ENCODE measurements around the gene FAM228A. TPM values are rescaled to one million over a fixed set of nuclear protein-coding genes. Genes with fewer than 3 reads are reported as not detected.

Gene FAM228A
- total RNA-seq, 2 experiments from 2014 or later, result 0.25 to 0.46 TPM

DNA sequence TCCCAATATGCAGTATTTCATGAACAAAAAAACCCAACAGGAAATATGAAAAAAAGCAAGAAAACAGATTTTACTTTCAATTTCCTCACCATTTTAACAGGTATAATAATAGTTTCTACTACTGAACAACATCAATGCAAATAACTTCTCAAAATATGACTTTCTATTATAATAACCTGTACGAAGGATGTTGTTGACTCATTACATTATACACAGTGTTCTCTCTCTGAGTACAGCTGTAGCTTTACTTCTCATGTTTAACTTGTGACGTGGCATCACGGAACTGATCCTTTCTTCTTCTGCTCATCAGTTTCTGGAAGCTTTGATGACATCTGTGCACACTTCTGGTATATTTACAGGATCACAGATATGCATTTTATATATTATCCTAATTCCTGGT is 40.0 kb downstream of the FAM228A start:
- TF ChIP-seq EZH2phosphoT487 (IDR thresholded peaks at IDR 0.05; ENCODE audit: borderline replicate concordance, low read depth, low read length) (no peak), CTCF (conservative IDR thresholded peaks at IDR 0.05; ENCODE audit: low read length) (no peak)
- Histone ChIP-seq H4K20me1 (ENCODE audit: insufficient read depth, low read length) (no peaks in the 10 kb centered on the region), H3K27ac (ENCODE audit: low read depth, low read length, poor library complexity, severe bottlenecking) (no peak overlapping the region), H3K4me3 (ENCODE audit: low read depth, low read length, poor library complexity, severe bottlenecking) (peak overlapping the region; percentile 7), H2AFZ (ENCODE audit: low read length) (peak overlapping the region; percentile 27; the same call in 1 of the 2 replicates), H3K9me3 (ENCODE audit: low read length) (no peaks in the 10 kb centered on the region), H3K4me2 (ENCODE audit: low read length) (peak overlapping the region; percentile 42), H3K36me3 (ENCODE audit: insufficient read depth, low read length) (peaks cover 9% of the 10 kb centered on the region), H3K9me2 (ENCODE audit: insufficient read depth, low read length) (no peaks in the 10 kb centered on the region), H3K4me1 (ENCODE audit: insufficient read depth, low read length, poor library complexity, severe bottlenecking) (peaks cover 22% of the 10 kb centered on the region), H3K79me2 (ENCODE audit: insufficient read depth, low read depth, low read length) (no peaks in the 10 kb centered on the region)
- CTCF ChIA-PET (ENCODE audit: unreplicated experiment), result no interaction called here
- DNase-seq (ENCODE audit: low spot score), result peak; percentile 57
- BruUV-seq (replicated peaks), result TSS peak; percentile 50
- intact Hi-C loops (cut with micrococcal nuclease; ENCODE audit: unreplicated experiment), result no loop called here
- POLR2A ChIA-PET, result interaction anchor here (0.5 to 2.1 kb wide), 6 partner anchors 8 to 146 kb away, joined by 3 to 10 read pairs (median 4); partner anchors contain the start of gene ITSN2

DNA sequence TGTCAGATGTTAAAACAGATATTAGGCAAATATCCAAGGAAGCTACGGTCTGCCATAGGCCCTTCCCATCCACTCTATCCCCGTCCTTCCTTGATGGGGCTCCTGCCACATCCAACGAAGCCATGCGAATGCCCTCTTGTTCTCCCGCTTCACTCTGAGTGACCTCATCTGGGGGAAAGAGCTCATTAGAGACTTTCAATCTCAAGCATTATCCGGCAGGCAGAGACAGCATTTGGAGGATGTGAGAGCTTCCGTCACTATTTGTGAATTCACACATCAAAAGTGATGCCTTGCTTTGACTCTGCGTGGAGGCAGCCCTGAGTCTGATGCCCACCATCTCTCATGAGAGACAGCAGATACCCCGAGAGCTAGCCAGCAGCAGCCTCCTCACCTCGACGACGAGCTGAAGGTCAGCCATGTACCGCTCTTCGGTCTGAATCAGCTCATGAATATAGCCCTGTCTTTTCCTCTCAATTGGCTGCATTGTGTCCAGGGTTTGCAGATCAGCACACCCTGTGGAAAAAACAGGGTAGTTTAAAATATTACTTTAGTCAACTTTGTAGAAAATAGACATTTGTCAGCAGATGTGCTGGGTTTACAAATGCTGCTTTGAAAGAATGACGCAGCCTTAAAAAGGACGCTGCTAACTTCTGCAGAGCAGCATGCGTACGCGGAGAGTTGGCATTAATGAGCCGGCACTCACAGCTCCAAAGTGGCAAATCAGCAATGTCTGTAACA is 45.9 kb downstream of the FAM228A start:
- H3K79me2 ChIP-seq (ENCODE audit: insufficient read depth, low read depth, low read length), result no peaks in the 10 kb centered on the region
- H3K4me2 ChIP-seq (ENCODE audit: low read length), result no peak overlapping the region
- ChIA-PET POLR2A (no interaction called here), CTCF (ENCODE audit: unreplicated experiment) (no interaction called here)
- intact Hi-C loops (cut with micrococcal nuclease; ENCODE audit: unreplicated experiment), result no loop called here
- peaks cover 7% of the 10 kb centered on the region for H3K36me3 ChIP-seq (ENCODE audit: insufficient read depth, low read length)
- no peaks in the 10 kb centered on the region for H3K9me3 ChIP-seq (ENCODE audit: low read length)
- no TSS peak for BruUV-seq (replicated peaks)
- H2AFZ ChIP-seq (ENCODE audit: low read length), result no peak overlapping the region
- no peak overlapping the region for H3K27ac ChIP-seq (ENCODE audit: low read depth, low read length, poor library complexity, severe bottlenecking)
- no peak overlapping the region for H3K4me3 ChIP-seq (ENCODE audit: low read depth, low read length, poor library complexity, severe bottlenecking)
- TF ChIP-seq CTCF (conservative IDR thresholded peaks at IDR 0.05; ENCODE audit: low read length) (no peak), EZH2phosphoT487 (IDR thresholded peaks at IDR 0.05; ENCODE audit: borderline replicate concordance, low read depth, low read length) (no peak)
- peaks cover 4% of the 10 kb centered on the region for H3K4me1 ChIP-seq (ENCODE audit: insufficient read depth, low read length, poor library complexity, severe bottlenecking)
- no peaks in the 10 kb centered on the region for H4K20me1 ChIP-seq (ENCODE audit: insufficient read depth, low read length)
- no peak for DNase-seq (ENCODE audit: low spot score)
- H3K9me2 ChIP-seq (ENCODE audit: insufficient read depth, low read length), result no peaks in the 10 kb centered on the region

DNA sequence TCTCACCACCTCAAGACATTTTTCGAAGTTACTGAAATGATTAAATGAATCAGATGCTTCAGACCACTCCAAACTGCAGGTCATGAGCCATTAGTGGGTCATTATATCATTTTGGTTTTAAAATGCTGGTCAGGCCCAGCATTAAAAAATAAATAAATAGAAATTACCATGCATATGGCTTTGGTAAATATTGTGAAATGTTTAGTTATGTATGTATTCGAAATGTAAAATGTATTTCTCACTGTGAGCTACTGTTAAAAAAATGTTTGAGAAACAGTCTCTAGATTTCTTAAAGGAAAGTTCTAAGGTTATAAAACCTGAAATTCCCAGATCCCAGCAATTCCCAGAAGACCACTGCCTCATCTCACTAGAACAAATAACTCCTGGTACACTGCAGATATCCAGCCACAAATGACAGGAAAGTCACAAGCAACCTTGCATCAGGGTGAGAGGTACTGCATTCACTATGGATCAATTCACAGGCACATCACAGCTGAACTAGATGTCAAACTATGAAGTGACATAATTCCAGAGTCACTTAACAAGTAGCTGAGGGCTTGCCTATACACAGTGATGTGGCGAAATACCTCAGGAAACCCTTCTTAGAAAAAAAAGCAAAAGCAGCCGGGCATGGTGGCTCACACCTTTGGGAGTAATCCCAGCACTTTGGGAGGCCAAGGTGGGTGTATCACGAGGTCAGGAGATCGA is 46.6 kb downstream of the FAM228A start:
- no peak for DNase-seq (ENCODE audit: low spot score)
- Histone ChIP-seq H3K4me3 (ENCODE audit: low read depth, low read length, poor library complexity, severe bottlenecking) (no peak overlapping the region), H3K9me2 (ENCODE audit: insufficient read depth, low read length) (no peaks in the 10 kb centered on the region), H4K20me1 (ENCODE audit: insufficient read depth, low read length) (no peaks in the 10 kb centered on the region), H3K4me2 (ENCODE audit: low read length) (no peak overlapping the region), H3K4me1 (ENCODE audit: insufficient read depth, low read length, poor library complexity, severe bottlenecking) (no peaks in the 10 kb centered on the region), H3K9me3 (ENCODE audit: low read length) (no peaks in the 10 kb centered on the region), H3K27ac (ENCODE audit: low read depth, low read length, poor library complexity, severe bottlenecking) (no peak overlapping the region), H3K79me2 (ENCODE audit: insufficient read depth, low read depth, low read length) (no peaks in the 10 kb centered on the region), H3K36me3 (ENCODE audit: insufficient read depth, low read length) (no peaks in the 10 kb centered on the region), H2AFZ (ENCODE audit: low read length) (no peak overlapping the region)
- POLR2A ChIA-PET, result no interaction called here
- CTCF ChIA-PET (ENCODE audit: unreplicated experiment), result no interaction called here
- BruUV-seq (replicated peaks), result no TSS peak
- TF ChIP-seq CTCF (conservative IDR thresholded peaks at IDR 0.05; ENCODE audit: low read length), result no peak
- TF ChIP-seq EZH2phosphoT487 (IDR thresholded peaks at IDR 0.05; ENCODE audit: borderline replicate concordance, low read depth, low read length), result no peak
- intact Hi-C loops (cut with micrococcal nuclease; ENCODE audit: unreplicated experiment), result no loop called here
